Thymus (tissue), 14 donors: Measurements from ENCODE around the gene SCAMP2. TPM values are rescaled to one million over a fixed set of nuclear protein-coding genes. Genes with fewer than 3 reads are reported as not detected.
"Not testable (repeated sequence)": the region's sequence is repeated elsewhere in the genome, so short reads cannot be mapped to it uniquely, and the experiment has no call there.

ENCODE experiments used
- DNase-seq, 9 donors: peaks; one replicate each; pipeline ENCODE4 v3.0.0-alpha.2; 2013; ENCODE audit warnings: low spot score in 9 of 9, low read depth in 6 of 9, missing footprints in 1 of 9
- H3K27ac ChIP-seq, 2 donors: one replicate each; pipeline ENCODE4 v1.5.1; 2013; ENCODE audit warnings: control low read depth in 1 of 2, low read depth in 1 of 2, low read length in 1 of 2, mild to moderate bottlenecking in 1 of 2, moderate library complexity in 1 of 2
- H3K27me3 ChIP-seq, 2 donors: one replicate each; pipeline ENCODE4 v1.5.1; 2013; ENCODE audit warnings: low read length in 1 of 2; ENCODE audit not compliant: control insufficient read depth in 2 of 2, insufficient read depth in 1 of 2
- H3K36me3 ChIP-seq, 2 donors: one replicate each; pipeline ENCODE4 v1.5.1; 2013; ENCODE audit warnings: low read length in 1 of 2, mild to moderate bottlenecking in 1 of 2, moderate library complexity in 1 of 2; ENCODE audit not compliant: control insufficient read depth in 2 of 2, insufficient read depth in 2 of 2
- H3K4me1 ChIP-seq, 2 donors: one replicate each; pipeline ENCODE4 v1.5.1; 2013; ENCODE audit warnings: low read length in 2 of 2; ENCODE audit not compliant: control insufficient read depth in 2 of 2, insufficient read depth in 2 of 2
- H3K4me3 ChIP-seq, 2 donors: one replicate each; pipeline ENCODE4 v1.5.1; 2013; ENCODE audit warnings: low read length in 2 of 2, control low read depth in 1 of 2, mild to moderate bottlenecking in 1 of 2
- H3K9me3 ChIP-seq, 2 donors: one replicate each; pipeline ENCODE4 v1.5.1; 2013; ENCODE audit warnings: low read length in 1 of 2, mild to moderate bottlenecking in 1 of 2; ENCODE audit not compliant: control insufficient read depth in 2 of 2, insufficient read depth in 1 of 2
- WGBS: extraction: QIAGEN DNeasy Blood & Tissue Kit; methylation state at CpG from one replicate; pipeline ENCODE4 v1.1.7; 2013; 5-methylcytosine and 5-hydroxymethylcytosine counted together
- long read RNA-seq, 10 donors: transcript quantifications; one replicate each; lab custom pipeline, GENCODE V29; 2026
- polyA plus RNA-seq: library from polyadenylated mRNA; stranded (reverse); fragments of 200-250 nt; gene quantifications from one replicate; pipeline ENCODE4 v1.2.3, GENCODE V29; 2013
- total RNA-seq: library from RNA; stranded (reverse); fragments of 120-200 nt; gene quantifications from one replicate; pipeline ENCODE4 v1.2.4, GENCODE V29; 2013
- donor health status: healthy.

The SCAMP2 gene, protein sequence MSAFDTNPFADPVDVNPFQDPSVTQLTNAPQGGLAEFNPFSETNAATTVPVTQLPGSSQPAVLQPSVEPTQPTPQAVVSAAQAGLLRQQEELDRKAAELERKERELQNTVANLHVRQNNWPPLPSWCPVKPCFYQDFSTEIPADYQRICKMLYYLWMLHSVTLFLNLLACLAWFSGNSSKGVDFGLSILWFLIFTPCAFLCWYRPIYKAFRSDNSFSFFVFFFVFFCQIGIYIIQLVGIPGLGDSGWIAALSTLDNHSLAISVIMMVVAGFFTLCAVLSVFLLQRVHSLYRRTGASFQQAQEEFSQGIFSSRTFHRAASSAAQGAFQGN
- total RNA-seq (15.7 TPM), polyA plus RNA-seq (35.2 TPM)
- long read RNA-seq, donor 1: 0 reads
- long read RNA-seq, donor 2: 0 reads
- long read RNA-seq, donor 3, transcript SCAMP2-201 (9 exons, 2,453 nt): major isoform, 34 of 50 reads
- long read RNA-seq, donor 3, partial matches to known transcripts: 13 of 50 reads
- long read RNA-seq, donor 3, other reads (novel, unspliced or antisense): 0 of 50 reads
- long read RNA-seq, donor 4, transcript SCAMP2-201 (9 exons, 2,453 nt): major isoform, 26 of 35 reads
- long read RNA-seq, donor 4, partial matches to known transcripts: 7 of 35 reads
- long read RNA-seq, donor 4, other reads (novel, unspliced or antisense): 0 of 35 reads
- long read RNA-seq, donor 5, transcript SCAMP2-201 (9 exons, 2,453 nt): major isoform, 45 of 94 reads
- long read RNA-seq, donor 5, partial matches to known transcripts: 47 of 94 reads
- long read RNA-seq, donor 5, other reads (novel, unspliced or antisense): 0 of 94 reads
- long read RNA-seq, donor 6, transcript SCAMP2-201 (9 exons, 2,453 nt): major isoform, 12 of 13 reads
- long read RNA-seq, donor 6, partial matches to known transcripts: 0 of 13 reads
- long read RNA-seq, donor 6, other reads (novel, unspliced or antisense): 0 of 13 reads
- long read RNA-seq, donor 7, transcript SCAMP2-201 (9 exons, 2,453 nt): major isoform, 27 of 42 reads
- long read RNA-seq, donor 7, partial matches to known transcripts: 12 of 42 reads
- long read RNA-seq, donor 7, other reads (novel, unspliced or antisense): 0 of 42 reads
- long read RNA-seq, donor 8, transcript SCAMP2-201 (9 exons, 2,453 nt): major isoform, 13 of 13 reads
- long read RNA-seq, donor 8, partial matches to known transcripts: 0 of 13 reads
- long read RNA-seq, donor 8, other reads (novel, unspliced or antisense): 0 of 13 reads
- long read RNA-seq, donor 9, transcript SCAMP2-201 (9 exons, 2,453 nt): major isoform, 20 of 20 reads
- long read RNA-seq, donor 9, partial matches to known transcripts: 0 of 20 reads
- long read RNA-seq, donor 9, other reads (novel, unspliced or antisense): 0 of 20 reads
- long read RNA-seq, donor 10, transcript SCAMP2-201 (9 exons, 2,453 nt): major isoform, 26 of 52 reads
- long read RNA-seq, donor 10, partial matches to known transcripts: 24 of 52 reads
- long read RNA-seq, donor 10, other reads (novel, unspliced or antisense): 0 of 52 reads

DNA sequence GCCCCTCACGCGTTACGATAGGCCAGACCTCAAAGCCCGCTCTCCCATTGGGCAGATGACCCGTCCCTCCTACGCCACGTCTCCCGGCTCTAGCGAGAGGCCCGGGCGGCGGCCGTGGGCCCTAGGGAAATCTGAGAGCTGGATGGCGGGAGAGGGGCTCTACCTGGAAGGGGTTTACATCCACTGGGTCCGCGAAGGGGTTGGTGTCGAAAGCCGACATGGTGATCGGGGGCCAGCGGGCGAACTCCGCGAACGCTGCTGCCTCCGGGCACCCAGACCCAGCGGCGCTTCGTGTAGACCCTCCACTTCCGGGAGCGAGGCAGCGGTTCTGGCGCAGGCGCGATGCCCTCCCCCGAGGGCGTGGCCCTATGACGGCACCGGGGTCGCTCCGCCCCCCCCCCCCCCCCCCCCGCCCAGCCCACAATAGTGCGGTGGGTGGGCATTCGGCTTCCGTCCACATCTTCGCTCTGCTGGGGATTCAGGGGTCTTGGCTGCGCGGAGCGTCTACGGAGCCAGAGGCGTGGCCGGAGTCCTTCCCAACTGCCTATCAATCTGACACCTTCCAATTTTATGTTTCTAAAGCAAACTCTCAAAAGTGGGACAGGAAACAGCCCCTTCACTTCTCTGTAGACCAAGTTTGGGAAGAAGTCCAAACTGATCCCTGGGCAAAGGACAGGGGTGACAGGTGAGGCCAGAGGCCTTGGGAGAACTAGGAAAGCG, at the start of gene SCAMP2:
TSS of gene SCAMP2 (minus strand) at position 330 of the 720 bp plus-strand sequence. CDS start at position 220, 110 bp downstream.
- no peaks in the 10 kb centered on the region for H3K27me3 ChIP-seq
- peaks cover 26 to 37% of the 10 kb centered on the region in 2 donors for H3K4me1 ChIP-seq
- peak within 1 kb of the TSS; percentile 84 to 98 for H3K27ac ChIP-seq
- H3K4me3 ChIP-seq: peak within 1 kb of the TSS; percentile 74 to 97
- peaks cover 0 to 2% of the 10 kb centered on the region in 2 donors for H3K9me3 ChIP-seq
- DNase-seq: peak; percentile 78 to 96 (median 88)
- H3K36me3 ChIP-seq: peaks cover under 1 to 10% of the 10 kb centered on the region in 2 donors
- under 1% methylated on average over 49 of the region's 52 CpGs for WGBS

DNA sequence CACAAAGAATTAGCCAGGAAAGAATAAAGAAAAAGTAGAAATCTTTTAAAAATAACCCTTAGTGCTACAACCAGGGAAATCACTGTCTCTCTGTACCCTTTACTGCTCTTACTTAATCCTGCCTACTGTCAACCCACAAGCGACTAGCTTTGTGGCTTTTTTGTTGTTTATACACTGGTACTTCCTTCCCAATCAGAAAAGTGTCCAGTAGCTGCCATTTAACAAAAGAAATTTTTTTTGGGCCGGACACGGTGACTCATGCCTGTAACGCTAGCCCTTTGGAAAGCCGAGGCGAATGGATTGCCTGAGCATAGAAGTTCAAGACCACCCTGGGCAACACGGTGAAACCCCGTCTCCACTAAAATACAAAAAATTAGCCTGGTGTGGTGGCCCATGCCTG, 47.3 kb upstream of the SCAMP2 start:
- no peak for DNase-seq
- H3K4me3 ChIP-seq: no peak overlapping the region
- H3K27ac ChIP-seq: no peak overlapping the region
- peaks cover 56 to 65% of the 10 kb centered on the region in 2 donors for H3K36me3 ChIP-seq
- WGBS: 96% methylated on average over 8 of the region's 8 CpGs
- H3K27me3 ChIP-seq: no peaks in the 10 kb centered on the region
- H3K9me3 ChIP-seq: no peaks in the 10 kb centered on the region
- no peaks in the 10 kb centered on the region for H3K4me1 ChIP-seq

DNA sequence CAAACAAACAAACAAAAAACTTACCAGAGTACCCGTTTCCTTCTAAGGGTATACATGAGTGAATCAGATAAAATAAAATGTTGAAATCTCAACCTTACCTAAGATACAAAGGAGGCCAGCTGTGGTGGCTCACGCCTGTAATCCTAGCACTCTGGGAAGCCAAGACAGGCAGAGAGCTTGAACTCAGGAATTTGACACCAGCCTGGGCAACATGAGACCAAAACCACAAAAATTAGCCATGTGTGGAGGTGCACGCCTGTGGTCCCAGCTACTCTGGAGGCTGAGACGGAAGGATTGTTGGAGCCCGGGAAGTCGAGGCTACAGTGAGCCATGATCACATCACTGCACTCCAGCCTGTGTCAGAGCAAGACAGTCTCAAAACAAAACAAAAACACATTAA, 44.5 kb upstream of the SCAMP2 start:
- no peak for DNase-seq
- 98% methylated on average over 6 of the region's 6 CpGs for WGBS
- no peaks in the 10 kb centered on the region for H3K27me3 ChIP-seq
- no peaks in the 10 kb centered on the region for H3K4me1 ChIP-seq
- no peak overlapping the region for H3K4me3 ChIP-seq
- H3K36me3 ChIP-seq: peaks cover 49 to 66% of the 10 kb centered on the region in 2 donors
- no peaks in the 10 kb centered on the region for H3K9me3 ChIP-seq
- H3K27ac ChIP-seq: no peak overlapping the region

- DNase-seq, H3K27ac ChIP-seq, H3K4me3 ChIP-seq, H3K9me3 ChIP-seq, H3K4me1 ChIP-seq, H3K27me3 ChIP-seq: not testable (repeated sequence)
- H3K36me3 ChIP-seq: peaks cover 35 to 46% of the 10 kb centered on the region in 2 donors
- 99% methylated on average over 8 of the region's 8 CpGs for WGBS
These were observed 40.6 kb upstream of the SCAMP2 start for GRCh38 chr15:74913799-74914198.

DNA sequence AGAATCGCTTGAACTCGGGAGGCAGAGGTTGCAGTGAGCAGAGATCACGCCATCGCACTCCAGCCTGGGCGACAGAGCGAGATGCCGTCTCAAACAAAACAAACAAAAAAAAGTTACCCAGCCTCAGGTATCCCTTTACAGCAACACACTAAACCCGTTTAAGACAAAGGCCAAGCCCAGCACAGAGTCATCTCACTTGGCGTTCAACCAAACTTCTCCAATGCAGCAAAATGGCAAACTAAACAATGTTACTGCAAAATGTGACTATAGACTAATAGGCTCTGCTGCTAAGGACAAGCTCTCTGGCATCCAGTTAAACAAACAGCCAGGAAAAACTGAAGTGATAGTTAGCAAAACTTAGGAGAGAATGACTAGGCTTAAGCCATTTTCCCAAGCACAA, 39.9 kb upstream of the SCAMP2 start:
- 93% methylated on average over 9 of the region's 9 CpGs for WGBS
- H3K27ac ChIP-seq: no peak overlapping the region
- no peaks in the 10 kb centered on the region for H3K9me3 ChIP-seq
- H3K4me1 ChIP-seq: no peaks in the 10 kb centered on the region
- no peaks in the 10 kb centered on the region for H3K27me3 ChIP-seq
- H3K4me3 ChIP-seq: no peak overlapping the region
- DNase-seq: no peak
- H3K36me3 ChIP-seq: peaks cover 27 to 39% of the 10 kb centered on the region in 2 donors

GRCh38 chr15:74908635-74909034, 35.5 kb upstream of the SCAMP2 start:
- DNase-seq: no peak
- H3K4me3 ChIP-seq: no peak overlapping the region
- H3K27ac ChIP-seq: no peak overlapping the region
- 98% methylated on average over 4 of the region's 4 CpGs for WGBS
- no peaks in the 10 kb centered on the region for H3K9me3 ChIP-seq
- peaks cover 9 to 19% of the 10 kb centered on the region in 2 donors for H3K36me3 ChIP-seq
- H3K27me3 ChIP-seq: no peaks in the 10 kb centered on the region
- peaks cover 12 to 18% of the 10 kb centered on the region in 2 donors for H3K4me1 ChIP-seq

GRCh38 chr15:74907163-74907870, 34.2 kb upstream of the SCAMP2 start:
- H3K4me3 ChIP-seq: peak overlapping the region; percentile 88 to 94
- H3K27me3 ChIP-seq: no peaks in the 10 kb centered on the region
- H3K27ac ChIP-seq: peak overlapping the region; percentile 1 to 54
- 66% methylated on average over 8 of the region's 8 CpGs for WGBS
- H3K4me1 ChIP-seq: peaks cover 12 to 18% of the 10 kb centered on the region in 2 donors
- no peaks in the 10 kb centered on the region for H3K9me3 ChIP-seq
- peaks cover 4 to 21% of the 10 kb centered on the region in 2 donors for H3K36me3 ChIP-seq
- DNase-seq: no peak
